BLaER1 (cell line): ENCODE measurements around the gene PPFIBP2.

Source experiments
- H3K27ac ChIP-seq: shearing (Covaris generic); formaldehyde crosslinking; 2 replicates; pipeline ENCODE4 v1.8.1; 2022
- H3K27me3 ChIP-seq: shearing (Covaris generic); formaldehyde crosslinking; 2 replicates; pipeline ENCODE4 v1.8.1; 2022
- H3K36me3 ChIP-seq: shearing (Covaris generic); formaldehyde crosslinking; 2 replicates; pipeline ENCODE4 v1.8.1; 2022
- H3K4me1 ChIP-seq: shearing (Covaris generic); formaldehyde crosslinking; 2 replicates; pipeline ENCODE4 v1.8.1; 2022
- H3K4me2 ChIP-seq: shearing (Covaris generic); formaldehyde crosslinking; 2 replicates; pipeline ENCODE4 v1.8.1; 2022
- H3K4me3 ChIP-seq: shearing (Covaris generic); formaldehyde crosslinking; 2 replicates; pipeline ENCODE4 v1.8.1; 2022
- H3K9ac ChIP-seq: shearing (Covaris generic); formaldehyde crosslinking; 2 replicates; pipeline ENCODE4 v1.8.1; 2022
- H3K9me3 ChIP-seq: shearing (Covaris generic); formaldehyde crosslinking; 2 replicates; pipeline ENCODE4 v1.8.1; 2022
- H4K20me1 ChIP-seq: shearing (Covaris generic); formaldehyde crosslinking; 2 replicates; pipeline ENCODE4 v1.8.1; 2022
- Cebpa-rat ChIP-seq: shearing (Covaris generic); IDR thresholded peaks from 2 replicates; pipeline ENCODE4 v1.8.1; 2022

PPFIBP2 gene

DNA sequence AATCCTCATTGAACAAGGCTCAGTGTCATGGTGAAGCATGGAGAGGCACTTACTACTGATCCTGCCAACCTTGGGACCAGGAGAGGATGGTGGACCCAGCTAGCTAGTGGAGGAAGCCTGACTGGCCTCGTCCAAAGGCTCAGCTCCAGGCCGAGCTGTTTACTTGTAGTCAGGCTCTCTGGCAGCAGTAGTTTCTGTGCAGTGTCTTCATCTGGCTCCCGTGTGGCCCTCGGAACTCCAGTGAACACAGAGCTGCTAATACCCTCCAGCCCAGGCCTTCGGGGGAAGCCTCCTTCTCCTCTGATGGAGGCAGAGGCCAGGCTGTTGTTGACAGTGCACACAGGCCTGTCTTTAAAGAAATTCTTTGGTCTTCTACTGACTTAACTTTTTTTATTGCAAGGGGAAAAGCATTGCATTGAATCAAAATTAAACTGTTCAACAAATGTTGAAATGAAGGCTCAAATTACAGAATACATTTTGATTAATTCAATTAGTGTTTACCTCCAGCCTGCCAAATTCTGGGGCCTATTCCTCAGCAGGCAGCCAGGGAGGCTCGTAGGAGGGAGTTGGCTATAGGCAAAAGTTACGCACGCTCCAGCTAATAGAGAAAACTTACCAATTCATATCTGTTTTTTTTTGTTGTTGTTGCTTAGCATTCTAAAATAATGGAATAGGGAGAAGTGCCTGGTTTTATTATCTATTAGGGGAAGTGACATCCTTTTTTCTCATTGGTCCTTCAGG is 18.8 kb downstream of the PPFIBP2 start:
- no peaks in the 10 kb centered on the region for H3K27me3 ChIP-seq
- peaks cover 95% of the 10 kb centered on the region for H4K20me1 ChIP-seq
- H3K9ac ChIP-seq: no peak overlapping the region
- H3K4me1 ChIP-seq: peaks cover 22% of the 10 kb centered on the region
- H3K27ac ChIP-seq: no peak overlapping the region
- no peaks in the 10 kb centered on the region for H3K36me3 ChIP-seq
- H3K9me3 ChIP-seq: no peaks in the 10 kb centered on the region
- H3K4me2 ChIP-seq: no peak overlapping the region
- H3K4me3 ChIP-seq: no peak overlapping the region
- TF ChIP-seq Cebpa-rat: no peak

DNA sequence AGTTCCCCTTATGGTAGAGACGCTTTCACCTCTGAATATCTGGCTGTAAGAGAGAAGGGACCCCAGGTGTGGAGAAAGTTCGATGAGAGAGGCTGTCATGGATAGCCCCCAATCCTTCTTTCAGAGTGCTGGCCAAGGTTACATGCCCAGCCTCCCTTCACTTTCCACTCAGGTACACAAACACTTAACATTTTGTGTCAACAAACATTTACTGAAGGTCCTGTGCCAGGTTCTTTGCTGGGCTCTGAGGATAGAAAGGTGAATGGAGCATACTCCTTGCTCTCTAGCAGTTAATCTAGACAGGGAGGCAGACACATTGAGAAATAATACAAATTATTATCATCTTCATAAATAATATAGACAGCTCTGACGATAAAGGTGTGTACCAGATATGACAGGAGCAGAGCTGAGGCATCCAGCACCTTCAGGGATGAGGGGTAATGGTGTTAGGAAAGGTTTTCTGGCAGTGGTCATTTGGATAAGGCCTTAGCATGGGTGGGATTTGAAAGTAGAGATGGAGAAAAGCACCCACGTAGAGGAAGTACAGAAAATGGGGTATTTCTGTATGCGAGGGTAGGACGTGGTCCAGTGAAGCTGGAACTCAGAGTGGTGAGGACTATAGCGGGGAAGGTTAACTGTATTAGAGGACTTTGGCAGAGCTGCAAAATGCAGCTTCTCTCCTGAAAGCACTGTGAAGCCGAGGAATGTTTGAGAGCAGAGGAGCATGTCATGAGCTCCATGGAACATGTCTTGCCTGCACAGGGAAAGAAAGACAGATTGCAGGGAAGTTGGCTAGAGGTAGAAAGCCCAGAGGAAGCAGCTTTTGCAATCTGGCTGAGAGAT is 19.6 kb downstream of the PPFIBP2 start:
- Histone ChIP-seq H3K9me3 (no peaks in the 10 kb centered on the region), H4K20me1 (peaks cover 95% of the 10 kb centered on the region), H3K4me3 (no peak overlapping the region), H3K27me3 (no peaks in the 10 kb centered on the region), H3K27ac (no peak overlapping the region), H3K9ac (no peak overlapping the region), H3K36me3 (no peaks in the 10 kb centered on the region), H3K4me1 (peaks cover 22% of the 10 kb centered on the region), H3K4me2 (peak overlapping the region; percentile 71; the same call in 1 of the 2 replicates)
- no peak for TF ChIP-seq Cebpa-rat

DNA sequence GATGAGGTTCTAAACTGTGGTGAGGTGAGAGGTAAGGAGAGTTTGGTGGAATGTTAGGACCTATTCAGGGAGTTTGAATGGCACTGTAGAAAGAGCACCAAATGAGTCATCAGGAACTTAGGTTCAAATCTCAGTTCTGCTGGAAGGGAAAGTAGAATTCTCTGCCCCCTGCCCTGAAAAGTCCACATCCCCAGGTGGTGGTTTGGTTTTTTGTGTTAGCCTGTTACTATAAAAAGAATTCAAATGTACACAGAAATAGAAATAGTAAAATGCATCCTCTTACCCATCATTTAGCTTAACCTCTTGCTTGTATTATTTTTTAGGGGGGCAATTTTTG is 20.2 kb downstream of the PPFIBP2 start:
- Histone ChIP-seq H3K27ac (no peak overlapping the region), H3K27me3 (no peaks in the 10 kb centered on the region), H3K9ac (no peak overlapping the region), H4K20me1 (peaks cover 95% of the 10 kb centered on the region), H3K4me2 (peak overlapping the region; percentile 71; the same call in 1 of the 2 replicates), H3K4me3 (no peak overlapping the region), H3K9me3 (no peaks in the 10 kb centered on the region), H3K36me3 (no peaks in the 10 kb centered on the region), H3K4me1 (peaks cover 22% of the 10 kb centered on the region)
- no peak for TF ChIP-seq Cebpa-rat

DNA sequence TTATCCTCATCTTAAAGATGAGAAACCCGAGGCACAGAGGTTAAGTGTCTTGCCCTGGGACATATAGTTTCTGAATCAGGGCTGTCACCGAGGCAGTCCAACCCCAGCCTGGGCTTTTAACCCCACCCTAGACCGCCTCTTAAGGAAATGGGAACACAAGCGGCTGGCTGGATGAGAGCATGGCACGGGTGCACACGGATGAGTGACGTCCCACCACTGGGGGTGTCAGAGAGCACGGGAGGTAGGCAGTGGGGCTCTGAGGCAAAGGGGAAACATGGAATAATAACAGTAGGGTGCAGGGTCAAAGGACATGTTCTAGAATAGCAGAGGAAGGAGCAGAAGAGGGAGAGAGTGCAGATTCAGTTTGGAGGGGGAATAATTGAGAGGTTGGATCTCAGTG is 22.3 kb downstream of the PPFIBP2 start:
- Histone ChIP-seq H3K4me3 (no peak overlapping the region), H4K20me1 (peaks cover 98% of the 10 kb centered on the region), H3K9ac (no peak overlapping the region), H3K27ac (no peak overlapping the region), H3K4me2 (no peak overlapping the region), H3K4me1 (peaks cover 22% of the 10 kb centered on the region), H3K9me3 (no peaks in the 10 kb centered on the region), H3K36me3 (no peaks in the 10 kb centered on the region), H3K27me3 (no peaks in the 10 kb centered on the region)
- TF ChIP-seq Cebpa-rat: no peak

DNA sequence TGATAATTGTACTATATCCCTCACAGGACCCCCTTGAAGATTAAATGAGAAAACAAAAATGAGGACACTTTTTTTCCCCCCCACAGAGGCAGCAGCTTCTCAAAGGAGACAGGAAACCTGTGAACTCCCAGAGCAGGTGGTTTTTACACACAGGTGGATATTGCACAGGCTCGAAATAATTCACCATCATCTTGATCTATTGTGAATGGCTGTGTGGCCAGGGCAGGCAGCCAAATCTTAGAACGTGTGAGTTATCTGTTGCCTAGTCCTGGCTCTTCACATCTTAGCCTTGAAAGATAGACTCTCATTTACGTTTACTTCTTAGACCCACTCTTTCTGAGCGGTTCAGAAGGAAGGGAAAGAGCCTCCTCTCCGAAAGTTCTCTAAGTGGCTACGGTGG is 23.5 kb downstream of the PPFIBP2 start:
- Histone ChIP-seq H3K27me3 (no peaks in the 10 kb centered on the region), H3K27ac (no peak overlapping the region), H3K36me3 (no peaks in the 10 kb centered on the region)

DNA sequence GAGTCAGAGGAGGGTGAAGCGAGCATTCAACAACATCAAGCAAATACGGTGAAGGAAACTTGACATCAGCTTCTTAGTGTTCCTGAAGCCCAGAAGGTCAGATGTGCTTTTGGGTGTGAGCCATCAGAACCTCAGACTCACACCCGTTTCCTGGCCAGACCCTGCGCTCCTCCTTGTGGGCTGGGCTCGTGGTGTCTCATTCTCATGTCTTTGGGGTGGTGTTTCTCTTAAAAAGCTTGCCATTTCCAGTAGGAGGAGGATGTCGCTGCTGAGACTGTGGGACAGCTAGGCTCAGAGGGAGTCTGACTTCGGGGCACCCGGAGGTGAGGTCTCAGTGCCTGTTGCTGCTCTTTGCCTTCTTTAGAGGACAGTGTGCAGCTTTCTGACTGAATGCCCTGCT is 24.2 kb downstream of the PPFIBP2 start:
- Histone ChIP-seq H3K4me1 (peaks cover 22% of the 10 kb centered on the region), H3K9ac (no peak overlapping the region), H3K36me3 (no peaks in the 10 kb centered on the region), H3K4me2 (no peak overlapping the region), H3K4me3 (no peak overlapping the region), H3K9me3 (no peaks in the 10 kb centered on the region), H3K27ac (no peak overlapping the region), H3K27me3 (no peaks in the 10 kb centered on the region), H4K20me1 (peaks cover 100% of the 10 kb centered on the region)
- TF ChIP-seq Cebpa-rat: no peak

More for the DNA sequence above, 23.5 kb downstream of the PPFIBP2 start:
- TF ChIP-seq Cebpa-rat: no peak
- no peak overlapping the region for H3K4me2 ChIP-seq
- H4K20me1 ChIP-seq: peaks cover 100% of the 10 kb centered on the region
- H3K4me3 ChIP-seq: no peak overlapping the region
- H3K4me1 ChIP-seq: peaks cover 22% of the 10 kb centered on the region
- no peaks in the 10 kb centered on the region for H3K9me3 ChIP-seq
- no peak overlapping the region for H3K9ac ChIP-seq

DNA sequence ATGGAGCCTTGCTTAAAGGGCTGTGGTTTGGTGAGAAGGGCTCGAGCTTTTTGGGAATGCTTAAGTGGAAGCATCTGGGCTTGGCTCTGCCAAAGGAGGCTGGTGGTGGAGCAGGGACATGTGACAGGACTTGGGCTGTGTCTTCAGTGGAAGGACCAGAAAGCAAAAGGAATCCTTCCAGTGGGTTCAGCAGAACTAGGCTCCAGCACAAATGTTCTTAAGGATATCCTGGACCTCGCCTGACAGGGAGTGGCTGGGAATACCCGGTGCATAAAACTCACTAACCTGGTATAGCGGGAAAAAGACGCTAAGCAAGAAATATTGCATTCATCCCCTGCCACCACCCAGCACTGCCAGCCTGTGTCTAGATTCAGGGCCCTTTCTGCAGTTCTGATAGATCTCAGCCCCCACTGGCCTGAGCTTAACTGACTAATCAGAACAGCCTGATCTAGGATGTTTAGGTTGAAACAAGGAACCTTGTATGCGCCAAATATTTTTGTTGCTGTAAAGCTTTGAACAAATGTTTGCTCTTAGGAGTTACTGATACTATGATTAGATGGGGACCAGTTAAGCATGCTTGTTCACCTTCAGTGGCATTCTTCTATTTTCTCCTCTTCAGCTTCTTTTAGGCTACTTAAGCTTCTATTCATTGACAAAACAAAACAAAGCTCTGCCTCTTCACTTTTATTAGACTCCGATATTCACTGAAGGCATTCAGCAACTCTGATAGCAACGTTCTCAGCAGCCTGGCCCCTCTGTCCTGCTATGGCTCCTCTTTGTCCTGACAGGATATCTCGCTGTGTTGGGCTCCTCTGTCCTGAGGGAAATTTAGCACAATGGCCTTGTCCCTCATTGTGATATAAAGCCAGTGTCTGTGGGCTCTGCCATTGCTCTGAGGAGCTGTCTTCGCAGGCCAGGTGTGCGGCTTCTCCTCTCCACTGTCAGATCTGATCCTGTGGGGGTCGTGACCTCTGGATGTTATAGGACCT is 25.0 kb downstream of the PPFIBP2 start:
- no peak overlapping the region for H3K4me3 ChIP-seq
- H4K20me1 ChIP-seq: peaks cover 100% of the 10 kb centered on the region
- H3K9me3 ChIP-seq: no peaks in the 10 kb centered on the region
- no peak overlapping the region for H3K9ac ChIP-seq
- H3K27ac ChIP-seq: no peak overlapping the region
- no peaks in the 10 kb centered on the region for H3K36me3 ChIP-seq
- no peak for TF ChIP-seq Cebpa-rat
- H3K4me1 ChIP-seq: peaks cover 16% of the 10 kb centered on the region
- no peaks in the 10 kb centered on the region for H3K27me3 ChIP-seq
- no peak overlapping the region for H3K4me2 ChIP-seq

DNA sequence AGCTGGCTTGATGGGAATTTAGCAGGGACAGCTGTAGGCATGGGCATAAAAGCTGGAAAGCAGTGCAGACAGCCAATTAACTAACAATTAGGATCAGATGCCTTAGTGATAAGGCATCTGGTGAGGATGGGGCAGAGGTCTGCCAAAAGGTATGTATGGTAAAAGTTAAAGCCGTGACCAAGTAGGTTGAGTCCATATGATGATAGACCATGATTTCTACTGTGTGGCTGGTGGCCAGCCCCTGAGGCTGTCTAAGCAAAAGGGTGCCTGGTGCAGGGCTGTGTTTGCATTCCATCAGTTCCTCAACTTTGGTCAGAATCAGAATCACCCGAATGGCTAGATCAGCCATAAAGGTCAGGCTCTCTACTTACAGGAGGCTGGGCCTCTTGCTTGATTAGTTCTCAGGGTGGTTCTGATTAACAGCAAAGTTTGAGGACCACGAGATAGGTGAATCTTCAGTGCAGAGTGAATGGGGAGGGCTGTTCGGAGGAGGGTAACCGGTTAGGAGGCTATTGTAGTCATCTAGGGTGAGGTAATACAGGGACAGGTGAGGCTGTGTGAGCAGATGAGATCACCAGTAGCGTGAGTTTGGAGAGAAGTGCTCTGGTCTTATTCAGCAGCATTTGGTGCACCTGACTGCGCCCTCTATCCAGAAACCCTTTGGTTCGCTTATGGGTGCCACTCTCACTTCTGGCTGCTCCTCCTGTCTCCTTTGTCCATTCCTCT is 27.2 kb downstream of the PPFIBP2 start:
- H3K36me3 ChIP-seq: no peaks in the 10 kb centered on the region
- no peak overlapping the region for H3K4me2 ChIP-seq
- H3K27ac ChIP-seq: no peak overlapping the region
- no peaks in the 10 kb centered on the region for H3K4me1 ChIP-seq
- no peak overlapping the region for H3K9ac ChIP-seq
- no peak overlapping the region for H3K4me3 ChIP-seq
- H3K27me3 ChIP-seq: no peaks in the 10 kb centered on the region
- H4K20me1 ChIP-seq: peaks cover 100% of the 10 kb centered on the region
- no peaks in the 10 kb centered on the region for H3K9me3 ChIP-seq
- TF ChIP-seq Cebpa-rat: no peak

DNA sequence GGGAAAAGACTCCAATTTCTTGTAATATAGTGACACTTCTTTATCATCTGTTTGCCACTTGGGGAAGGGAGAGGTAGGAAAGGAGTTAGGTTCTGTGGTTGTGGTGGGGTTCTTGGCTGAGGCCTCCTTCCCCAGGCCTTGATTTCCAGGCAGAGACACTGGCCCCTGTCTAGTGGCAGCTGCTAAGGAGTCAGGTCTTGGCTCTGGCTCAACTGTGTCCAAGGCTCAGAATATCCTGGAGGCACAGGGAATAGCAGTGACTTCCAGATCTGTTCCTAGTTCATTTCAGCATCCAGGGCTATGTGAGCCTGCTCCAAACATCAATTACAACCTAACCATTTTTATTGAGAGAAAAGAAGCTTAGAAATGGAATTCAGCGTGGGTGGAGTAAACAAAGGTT is 29.5 kb downstream of the PPFIBP2 start:
- H3K4me1 ChIP-seq: no peaks in the 10 kb centered on the region

More for the DNA sequence above, 29.5 kb downstream of the PPFIBP2 start:
- Histone ChIP-seq H3K9ac (no peak overlapping the region), H3K4me3 (no peak overlapping the region), H4K20me1 (peaks cover 100% of the 10 kb centered on the region), H3K4me2 (no peak overlapping the region), H3K27ac (no peak overlapping the region), H3K27me3 (no peaks in the 10 kb centered on the region), H3K9me3 (no peaks in the 10 kb centered on the region), H3K36me3 (no peaks in the 10 kb centered on the region)
- TF ChIP-seq Cebpa-rat: no peak
